ENCODE results near the gene ZGPAT. TPM values are rescaled to one million over a fixed set of nuclear protein-coding genes. Genes with fewer than 3 reads are reported as not detected.

Gene ZGPAT
- total and polyA plus RNA-seq, 2 of the 13 experiments (the other 11 are each of a cell fraction or from before 2014, with no cell fraction given), result 23.0 to 41.9 TPM

DNA sequence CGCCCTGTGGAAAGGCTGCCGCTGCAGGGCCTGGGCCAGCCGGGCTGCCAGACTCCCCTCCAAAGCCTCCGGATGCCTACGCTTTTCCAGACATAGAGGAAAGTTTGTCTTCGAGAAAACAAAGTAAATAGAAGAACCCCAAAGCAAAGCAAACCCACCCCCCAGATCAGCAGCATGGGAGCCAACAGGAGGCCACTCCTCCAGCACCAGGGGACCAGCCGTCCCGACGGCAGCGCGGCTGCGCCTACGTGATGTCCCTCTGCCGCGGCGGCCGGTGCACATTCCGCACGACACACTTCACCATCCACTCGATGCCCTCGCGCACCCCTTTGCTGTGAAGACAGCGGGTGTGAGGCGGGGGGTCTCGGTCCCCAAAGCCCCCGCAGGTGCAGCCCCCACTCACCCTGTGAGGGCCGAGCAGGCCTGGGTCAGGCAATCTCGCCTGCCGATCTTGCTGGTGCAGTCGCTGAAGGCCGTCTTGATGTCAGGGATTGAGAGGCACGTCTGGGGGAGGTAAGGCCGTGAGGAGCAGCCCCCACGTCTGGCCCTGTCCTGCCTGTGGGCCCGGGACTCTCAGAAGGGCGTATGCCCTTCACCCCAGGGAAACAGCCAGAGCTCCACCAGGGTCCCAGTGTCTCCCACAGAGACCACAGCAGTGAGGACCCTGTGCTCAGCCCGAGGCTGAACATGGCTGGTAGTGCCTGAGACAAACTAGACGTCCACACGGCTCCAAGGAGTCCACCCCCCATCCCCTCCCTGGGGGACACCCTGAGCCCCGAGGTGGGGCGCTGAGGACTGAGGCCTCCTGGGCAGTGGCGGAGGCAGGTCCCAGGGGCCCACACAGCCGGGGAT, 7.4 kb upstream of the ZGPAT start (continued):
- no peak for TF ChIP-seq THAP9 (CRISPR knock-in tag; IDR thresholded peaks at IDR 0.05; ENCODE audit: borderline replicate concordance)
- TF ChIP-seq ZNF556 (CRISPR knock-in tag; IDR thresholded peaks at IDR 0.05; ENCODE audit: borderline replicate concordance), result 0 out of 2 replicates have a peak, but pooled peaks have one; percentile 12
- no peak for TF ChIP-seq PAX8 (CRISPR knock-in tag; IDR thresholded peaks at IDR 0.05; ENCODE audit: borderline replicate concordance)
- no peak for TF ChIP-seq ZNF280D (CRISPR knock-in tag; IDR thresholded peaks at IDR 0.05)
- TF ChIP-seq TAF15 (IDR thresholded peaks at IDR 0.05; ENCODE audit: low read depth, low read length, poor library complexity, severe bottlenecking), result no peak
- TF ChIP-seq AKAP8 (CRISPR knock-in tag; IDR thresholded peaks at IDR 0.05), result no peak; the same call in none of the 2 replicates
- TF ChIP-seq ZBTB40 (IDR thresholded peaks at IDR 0.05), result no peak
- TF ChIP-seq ZBTB40 (CRISPR knock-in tag; IDR thresholded peaks at IDR 0.05), result peak; percentile 46; the same call in 1 of the 2 replicates
- TF ChIP-seq SMARCE1 (IDR thresholded peaks at IDR 0.05; ENCODE audit: borderline replicate concordance), result no peak
- TF ChIP-seq SSRP1 (CRISPR knock-in tag; IDR thresholded peaks at IDR 0.05), result no peak
- TF ChIP-seq AGO1 (IDR thresholded peaks at IDR 0.05; ENCODE audit: low read depth, low read length, poor library complexity, severe bottlenecking), result no peak
- no peak for TF ChIP-seq ATAD3A (CRISPR knock-in tag; IDR thresholded peaks at IDR 0.05)
- 0 out of 2 replicates have a peak, but pooled peaks have one; percentile 36 for TF ChIP-seq ZNF670 (CRISPR knock-in tag; IDR thresholded peaks at IDR 0.05; ENCODE audit: borderline replicate concordance)
